Measurements from ENCODE around the gene CMC2. TPM values are rescaled to one million over a fixed set of nuclear protein-coding genes. Genes with fewer than 3 reads are reported as not detected.
A peak's percentile ranks its signal among the peaks of the same experiment; 100 is the strongest.

CMC2 gene
- polyA plus RNA-seq (2012; ENCODE audit: missing spikeins): 93.2 TPM

- DNase-seq (ENCODE audit: insufficient read length): peak; percentile 78
- TF ChIP-seq POLR2AphosphoS5 (IDR thresholded peaks at IDR 0.05; ENCODE audit: low read depth, low read length) (peak; percentile 89), TAF1 (IDR thresholded peaks at IDR 0.05; ENCODE audit: borderline replicate concordance, low read depth, low read length) (peak; percentile 77), POLR2A (IDR thresholded peaks at IDR 0.05; ENCODE audit: low read depth, low read length) (peak; percentile 79)
- FAIRE-seq: peak; percentile 94
Observed at GRCh38 chr16:81006813-81007695, at the start of gene CMC2, which contains the start of gene CENPN. TSS of gene CMC2 (minus strand) at chr16:81006885. CDS start at chr16:80997394, 9,491 bp downstream. TSS of gene CENPN (plus strand) at chr16:81007214. CDS start at chr16:81011940, 4,726 bp downstream.

- no peak for FAIRE-seq
- TF ChIP-seq POLR2A (IDR thresholded peaks at IDR 0.05; ENCODE audit: low read depth, low read length): no peak
Observed at GRCh38 chr16:81053761-81054160, 47.1 kb upstream of the CMC2 start.

GRCh38 chr16:81042821-81043220, 36.1 kb upstream of the CMC2 start:
- FAIRE-seq (no peak), DNase-seq (ENCODE audit: insufficient read length) (no peak)
- TF ChIP-seq TAF1 (IDR thresholded peaks at IDR 0.05; ENCODE audit: borderline replicate concordance, low read depth, low read length) (no peak), POLR2A (IDR thresholded peaks at IDR 0.05; ENCODE audit: low read depth, low read length) (no peak)

More at GRCh38 chr16:81053761-81054160, 47.1 kb upstream of the CMC2 start:
- DNase-seq (ENCODE audit: insufficient read length): no peak

GRCh38 chr16:81041696-81042095, 35.0 kb upstream of the CMC2 start:
- no peak for DNase-seq (ENCODE audit: insufficient read length)
- TF ChIP-seq POLR2A (IDR thresholded peaks at IDR 0.05; ENCODE audit: low read depth, low read length) (no peak), TAF1 (IDR thresholded peaks at IDR 0.05; ENCODE audit: borderline replicate concordance, low read depth, low read length) (no peak), POLR2AphosphoS5 (IDR thresholded peaks at IDR 0.05; ENCODE audit: low read depth, low read length) (no peak)
- no peak for FAIRE-seq

- TF ChIP-seq POLR2A (IDR thresholded peaks at IDR 0.05; ENCODE audit: low read depth, low read length) (no peak), TAF1 (IDR thresholded peaks at IDR 0.05; ENCODE audit: borderline replicate concordance, low read depth, low read length) (no peak), POLR2AphosphoS5 (IDR thresholded peaks at IDR 0.05; ENCODE audit: low read depth, low read length) (no peak)
- DNase-seq (ENCODE audit: insufficient read length) (no peak), FAIRE-seq (no peak)
Observed at GRCh38 chr16:81040842-81041241, 34.2 kb upstream of the CMC2 start.

- FAIRE-seq (no peak), DNase-seq (ENCODE audit: insufficient read length) (no peak)
- no peak for TF ChIP-seq POLR2A (IDR thresholded peaks at IDR 0.05; ENCODE audit: low read depth, low read length)
- no peak for TF ChIP-seq TAF1 (IDR thresholded peaks at IDR 0.05; ENCODE audit: borderline replicate concordance, low read depth, low read length)
- no peak for TF ChIP-seq POLR2AphosphoS5 (IDR thresholded peaks at IDR 0.05; ENCODE audit: low read depth, low read length)
Observed at GRCh38 chr16:81040131-81040530, 33.4 kb upstream of the CMC2 start.

GRCh38 chr16:81036751-81037350, 30.2 kb upstream of the CMC2 start:
- no peak for FAIRE-seq
- no peak for TF ChIP-seq POLR2AphosphoS5 (IDR thresholded peaks at IDR 0.05; ENCODE audit: low read depth, low read length)

GRCh38 chr16:81035975-81036750, 29.5 kb upstream of the CMC2 start:
- FAIRE-seq (peak; percentile 67), DNase-seq (ENCODE audit: insufficient read length) (peak; percentile 50)

More at GRCh38 chr16:81036751-81037350, 30.2 kb upstream of the CMC2 start:
- no peak for DNase-seq (ENCODE audit: insufficient read length)

GRCh38 chr16:81035398-81035974, 28.8 kb upstream of the CMC2 start, which contains the start of gene ATMIN:
TSS of gene ATMIN (plus strand) at chr16:81035842. CDS start at chr16:81035871, 29 bp downstream.
- TF ChIP-seq POLR2A (IDR thresholded peaks at IDR 0.05; ENCODE audit: low read depth, low read length): peak; percentile 63; the same call in 1 of the 2 replicates
- TF ChIP-seq TAF1 (IDR thresholded peaks at IDR 0.05; ENCODE audit: borderline replicate concordance, low read depth, low read length): 0 out of 2 replicates have a peak, but pooled peaks have one; percentile 50
- no peak for TF ChIP-seq POLR2AphosphoS5 (IDR thresholded peaks at IDR 0.05; ENCODE audit: low read depth, low read length)
- FAIRE-seq (peak; percentile 83), DNase-seq (ENCODE audit: insufficient read length) (peak; percentile 93)

More at GRCh38 chr16:81035975-81036750, 29.5 kb upstream of the CMC2 start:
- TF ChIP-seq POLR2A (IDR thresholded peaks at IDR 0.05; ENCODE audit: low read depth, low read length) (no peak), TAF1 (IDR thresholded peaks at IDR 0.05; ENCODE audit: borderline replicate concordance, low read depth, low read length) (no peak), POLR2AphosphoS5 (IDR thresholded peaks at IDR 0.05; ENCODE audit: low read depth, low read length) (no peak)

GRCh38 chr16:81029930-81030604, 23.4 kb upstream of the CMC2 start:
- no peak for DNase-seq (ENCODE audit: insufficient read length)
- no peak for FAIRE-seq
- TF ChIP-seq POLR2AphosphoS5 (IDR thresholded peaks at IDR 0.05; ENCODE audit: low read depth, low read length) (no peak), TAF1 (IDR thresholded peaks at IDR 0.05; ENCODE audit: borderline replicate concordance, low read depth, low read length) (no peak), POLR2A (IDR thresholded peaks at IDR 0.05; ENCODE audit: low read depth, low read length) (no peak)
